GM23248 (cell line): ENCODE measurements around the gene COP1. TPM values are rescaled to one million over a fixed set of nuclear protein-coding genes. Genes with fewer than 3 reads are reported as not detected.

Experiments used
- DNase-seq: peaks from one replicate; pipeline ENCODE4 v3.0.0-alpha.2; 2015
- H2AFZ ChIP-seq: fragments of 200-600 bp; sonication (generic); 2 replicates; pipeline ENCODE4 v1.6.1; 2016; ENCODE audit warnings: antibody characterized with exemption
- H3F3A ChIP-seq: fragments of 200-600 bp; sonication (generic); 2 replicates; pipeline ENCODE4 v1.6.1; 2016; ENCODE audit warnings: mild to moderate bottlenecking, antibody characterized with exemption, mixed run types; ENCODE audit not compliant: insufficient read depth
- H3K27ac ChIP-seq: fragments of 200-600 bp; sonication (generic); 2 replicates; pipeline ENCODE4 v1.5.1; 2016; ENCODE audit warnings: mild to moderate bottlenecking
- H3K27me3 ChIP-seq: fragments of 200-600 bp; sonication (generic); replicated peaks from 2 replicates; pipeline ENCODE4 v1.6.1; 2016; ENCODE audit warnings: mild to moderate bottlenecking; ENCODE audit not compliant: insufficient read depth
- H3K36me3 ChIP-seq: fragments of 200-600 bp; sonication (generic); 2 replicates; pipeline ENCODE4 v1.6.1; 2016; ENCODE audit warnings: low read depth, mild to moderate bottlenecking
- H3K4me1 ChIP-seq: fragments of 200-600 bp; sonication (generic); 2 replicates; pipeline ENCODE4 v1.6.1; 2016; ENCODE audit warnings: mild to moderate bottlenecking; ENCODE audit not compliant: insufficient read depth
- H3K4me2 ChIP-seq: fragments of 200-600 bp; sonication (generic); one replicate; pipeline ENCODE4 v1.6.1; 2016; ENCODE audit warnings: mild to moderate bottlenecking; ENCODE audit not compliant: unreplicated experiment
- H3K4me3 ChIP-seq: fragments of 200-600 bp; sonication (generic); 2 replicates; pipeline ENCODE4 v1.5.1; 2016; ENCODE audit warnings: mild to moderate bottlenecking
- H3K79me2 ChIP-seq: fragments of 200-600 bp; sonication (generic); 2 replicates; pipeline ENCODE4 v1.6.1; 2016; ENCODE audit warnings: mild to moderate bottlenecking; ENCODE audit not compliant: insufficient read depth
- H3K9ac ChIP-seq: fragments of 200-600 bp; sonication (generic); 2 replicates; pipeline ENCODE4 v1.6.1; 2016; ENCODE audit warnings: mild to moderate bottlenecking
- H3K9me2 ChIP-seq: fragments of 200-600 bp; sonication (generic); 2 replicates; pipeline ENCODE4 v1.6.1; 2016; ENCODE audit warnings: mixed run types, mild to moderate bottlenecking, moderate library complexity; ENCODE audit not compliant: insufficient read depth
- H3K9me3 ChIP-seq: fragments of 200-600 bp; sonication (generic); one replicate; pipeline ENCODE4 v1.6.1; 2017; ENCODE audit warnings: low read depth
- H4K20me1 ChIP-seq: fragments of 200-600 bp; sonication (generic); 2 replicates; pipeline ENCODE4 v1.6.0; 2016; ENCODE audit not compliant: insufficient read depth
- EZH2 ChIP-seq: fragments of 200-600 bp; sonication (generic); IDR thresholded peaks from 2 replicates; pipeline ENCODE4 v1.6.1; 2018; ENCODE audit warnings: antibody characterized with exemption, mild to moderate bottlenecking; ENCODE audit not compliant: insufficient read depth, poor library complexity, severe bottlenecking
- EZH2phosphoT487 ChIP-seq: fragments of 200-600 bp; sonication (generic); IDR thresholded peaks from 2 replicates; pipeline ENCODE4 v1.6.1; 2018; ENCODE audit warnings: antibody characterized with exemption, moderate library complexity, mild to moderate bottlenecking, low read depth; ENCODE audit not compliant: insufficient read depth
- WGBS, 2 experiments: methylation state at CpG; one replicate each; pipeline ENCODE4 v1.1.6; 2015 to 2017; ENCODE audit warnings: low lambda C conversion rate in 2 of 2, low coverage in 1 of 2; ENCODE audit errors: missing lambda C conversion rate in 2 of 2; 5-methylcytosine and 5-hydroxymethylcytosine counted together
- in situ Hi-C: fragments of 300-500 bp; cut with MboI; formaldehyde crosslinking; loops from 2 replicates; pipeline ENCODE4 v1.15.0; 2020
- polyA plus RNA-seq: library from polyadenylated mRNA; unstranded; fragments of >200 nt; fragmentation: Nextera tagmentation; extraction: Ambion mirVana; gene quantifications from 2 replicates; pipeline ENCODE4 v1.2.1, GENCODE V29; 2016
- total RNA-seq: library from RNA; depleted of rRNA; stranded (reverse); fragments of >200 nt; shearing (Covaris generic); gene quantifications from 2 replicates; pipeline ENCODE4 v1.2.3, GENCODE V29; 2014

COP1 gene
- total and polyA plus RNA-seq, 2 experiments from 2014 or later = 42.4 to 55.1 TPM

DNA sequence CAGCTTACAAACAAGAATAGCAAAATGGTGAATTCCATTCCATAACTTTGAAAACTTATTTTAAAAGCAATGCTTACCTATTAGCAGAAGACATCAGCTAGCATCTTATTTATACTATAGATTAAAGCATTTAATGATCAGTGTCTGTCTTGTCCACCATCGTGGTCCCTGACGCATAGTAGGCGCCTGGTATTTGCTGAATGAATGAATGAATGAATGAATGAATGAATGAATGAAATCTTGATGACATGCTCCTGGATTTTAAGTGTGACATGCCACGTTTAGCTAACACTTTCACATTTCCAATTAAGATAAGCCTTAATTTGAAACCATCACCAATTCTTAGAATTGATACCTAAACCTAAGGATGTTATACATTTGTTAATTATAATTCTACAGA, 39.9 kb downstream of the COP1 start:
- Histone ChIP-seq H3K27me3 (no peaks in the 10 kb centered on the region), H3K4me2 (no peak overlapping the region), H3K4me3 (no peak overlapping the region), H3F3A (no peaks in the 10 kb centered on the region), H2AFZ (no peak overlapping the region), H3K9ac (no peak overlapping the region), H3K4me1 (no peaks in the 10 kb centered on the region), H3K9me3 (no peaks in the 10 kb centered on the region), H4K20me1 (no peaks in the 10 kb centered on the region), H3K79me2 (peaks cover 96% of the 10 kb centered on the region), H3K9me2 (no peaks in the 10 kb centered on the region), H3K36me3 (peaks cover 7% of the 10 kb centered on the region; the same call in 1 of the 2 replicates), H3K27ac (no peak overlapping the region)
- no peak for DNase-seq
- in situ Hi-C loops = no loop called here
- TF ChIP-seq EZH2phosphoT487 (no peak), EZH2 (no peak)
- WGBS, 2 experiments = 98% methylated on average over 4 of the region's 4 CpGs

DNA sequence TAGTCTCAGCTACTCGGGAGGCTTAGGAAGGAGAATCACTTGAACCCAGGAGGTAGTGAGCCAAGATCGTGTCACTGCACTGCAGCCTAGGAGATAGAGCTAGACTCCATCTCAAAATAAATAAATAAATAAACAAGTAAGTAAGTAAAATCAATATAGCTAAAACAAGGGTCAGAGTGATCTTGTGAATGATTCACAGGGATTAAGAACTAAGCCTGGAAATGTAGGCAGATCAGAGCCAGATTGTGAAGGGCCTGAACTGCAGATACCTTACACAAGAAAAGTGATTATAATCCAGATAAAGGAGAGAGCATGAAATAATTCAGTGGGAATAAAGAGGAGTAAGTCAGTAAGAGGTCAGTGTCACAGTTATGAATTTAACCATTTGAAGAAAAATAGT, 41.5 kb downstream of the COP1 start:
- Histone ChIP-seq H3K4me1 (no peaks in the 10 kb centered on the region), H4K20me1 (no peaks in the 10 kb centered on the region), H2AFZ (no peak overlapping the region), H3K27me3 (no peaks in the 10 kb centered on the region), H3K4me3 (no peak overlapping the region), H3F3A (no peaks in the 10 kb centered on the region; the same call in 1 of the 2 replicates), H3K36me3 (peaks cover 9% of the 10 kb centered on the region; the same call in 1 of the 2 replicates), H3K27ac (no peak overlapping the region), H3K79me2 (peaks cover 98% of the 10 kb centered on the region), H3K9me3 (no peaks in the 10 kb centered on the region), H3K9me2 (no peaks in the 10 kb centered on the region), H3K4me2 (no peak overlapping the region), H3K9ac (no peak overlapping the region)
- in situ Hi-C loops = no loop called here
- no peak for DNase-seq
- 98% methylated on average over 2 of the region's 2 CpGs for WGBS, 2 experiments
- TF ChIP-seq EZH2phosphoT487 = no peak
- TF ChIP-seq EZH2 = no peak

DNA sequence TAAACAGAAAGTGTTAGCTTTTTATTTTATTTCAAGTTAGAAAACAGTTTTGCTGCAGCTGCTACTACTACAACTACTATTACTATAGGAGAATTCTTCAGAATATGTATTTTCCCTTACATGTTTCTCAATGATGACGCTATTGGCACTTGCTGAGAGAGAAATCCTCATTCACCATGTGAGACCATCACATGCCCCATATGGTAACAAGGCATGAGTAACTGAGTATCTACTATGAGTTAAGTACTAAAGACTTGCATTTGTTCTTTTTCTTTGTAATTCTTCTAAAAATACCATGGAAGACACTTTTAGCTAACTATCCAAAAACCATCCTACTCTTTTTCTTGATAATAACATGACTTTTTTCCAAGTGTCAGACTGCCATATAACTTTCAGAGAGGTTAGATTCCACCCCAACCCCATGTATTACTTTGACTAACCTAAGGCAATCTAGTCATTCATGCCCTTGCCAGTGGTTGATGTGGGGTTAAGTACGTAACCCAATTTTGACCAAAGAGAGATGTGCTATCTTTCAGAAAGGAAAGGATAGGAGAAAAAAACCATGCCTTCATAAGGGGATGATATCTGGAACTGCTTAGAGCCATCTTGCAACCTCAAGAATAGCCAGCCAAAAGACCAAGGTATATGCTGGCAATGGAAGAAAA, 42.9 kb downstream of the COP1 start:
- peaks cover 4% of the 10 kb centered on the region; the same call in 1 of the 2 replicates for H3F3A ChIP-seq
- no peak for DNase-seq
- H3K27me3 ChIP-seq = no peaks in the 10 kb centered on the region
- H3K9ac ChIP-seq = no peak overlapping the region
- H2AFZ ChIP-seq = no peak overlapping the region
- H3K79me2 ChIP-seq = peaks cover 98% of the 10 kb centered on the region
- no peaks in the 10 kb centered on the region for H3K9me3 ChIP-seq
- H3K4me2 ChIP-seq = no peak overlapping the region
- no peaks in the 10 kb centered on the region for H3K9me2 ChIP-seq
- in situ Hi-C loops = no loop called here
- TF ChIP-seq EZH2 (no peak), EZH2phosphoT487 (no peak)
- no peaks in the 10 kb centered on the region for H4K20me1 ChIP-seq
- 98 to 100% methylated on average over 2 of the region's 2 CpGs for WGBS, 2 experiments
- no peak overlapping the region for H3K4me3 ChIP-seq
- no peaks in the 10 kb centered on the region for H3K4me1 ChIP-seq
- no peak overlapping the region for H3K27ac ChIP-seq
- H3K36me3 ChIP-seq = peaks cover 17% of the 10 kb centered on the region

DNA sequence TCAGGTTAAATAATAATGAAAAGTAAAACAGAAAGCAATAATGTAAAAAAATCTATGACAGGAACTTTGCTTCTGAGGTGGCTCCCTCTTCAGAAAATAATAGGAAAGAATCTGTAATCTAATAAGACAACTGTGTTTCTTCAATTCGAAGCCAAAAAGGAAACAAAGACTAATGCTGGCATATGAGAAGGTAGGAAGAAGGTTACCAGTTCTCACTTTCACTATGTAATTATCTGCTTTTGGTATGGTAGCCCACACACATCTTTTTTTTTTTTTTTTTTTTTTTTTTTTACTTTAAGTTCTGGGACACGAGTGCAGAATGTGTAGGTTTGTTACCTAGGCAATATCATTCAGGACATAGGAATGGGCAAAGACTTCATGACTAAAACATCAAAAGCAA, 47.1 kb downstream of the COP1 start:
- Histone ChIP-seq H3K9me2 (no peaks in the 10 kb centered on the region), H3K79me2 (peaks cover 100% of the 10 kb centered on the region), H3K9ac (no peak overlapping the region), H4K20me1 (no peaks in the 10 kb centered on the region), H3K27ac (no peak overlapping the region), H3K4me1 (no peaks in the 10 kb centered on the region), H3K4me3 (no peak overlapping the region), H3K36me3 (peaks cover 26% of the 10 kb centered on the region), H3F3A (peaks cover 4% of the 10 kb centered on the region; the same call in 1 of the 2 replicates), H3K27me3 (no peaks in the 10 kb centered on the region), H2AFZ (no peak overlapping the region), H3K9me3 (no peaks in the 10 kb centered on the region), H3K4me2 (no peak overlapping the region)
- in situ Hi-C loops = no loop called here
- no peak for DNase-seq
- 72 to 87% methylated on average over 2 of the region's 2 CpGs for WGBS, 2 experiments
- no peak for TF ChIP-seq EZH2
